ENCODE measurements around the gene WIF1. TPM values are rescaled to one million over a fixed set of nuclear protein-coding genes. Genes with fewer than 3 reads are reported as not detected.
A peak's percentile ranks its signal among the peaks of the same experiment; 100 is the strongest.

Gene WIF1
- polyA plus RNA-seq, 1 donor (not counting 4 experiments of a cell fraction or from before 2014, with no cell fraction given) = not detected

DNA sequence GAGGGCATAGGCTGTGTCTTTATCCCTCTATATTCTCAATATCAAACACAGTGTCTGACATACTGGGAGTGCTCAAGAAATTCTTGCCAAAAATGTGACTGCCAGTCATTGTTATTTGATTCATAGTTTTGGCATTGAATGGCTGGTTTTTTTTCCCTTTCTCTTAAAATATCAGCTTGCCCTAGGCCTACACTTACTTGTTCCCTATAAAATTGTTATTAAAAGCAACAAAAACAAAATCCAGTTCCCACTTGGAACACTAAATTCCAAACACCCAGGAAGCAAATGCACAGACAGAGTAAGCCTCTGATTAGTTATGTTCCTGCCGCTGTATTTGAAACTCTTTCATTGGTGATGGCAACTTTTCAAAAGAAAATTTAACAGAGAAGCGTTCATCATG is 110.7 kb downstream of the WIF1 start:
- Histone ChIP-seq H3K79me2 (ENCODE audit: control insufficient read depth, insufficient read depth, low read length) (no peaks in the 10 kb centered on the region), H3K4me3 (ENCODE audit: control insufficient read depth in 2 of 3, extremely low read depth in 1 of 3, insufficient read depth in 2 of 3, low read depth in 1 of 3, low read length in 3 of 3) (no peak overlapping the region), H3K4me2 (ENCODE audit: control insufficient read depth, extremely low read depth, insufficient read depth, low read depth, low read length) (no peak overlapping the region), H3K9ac (ENCODE audit: control insufficient read depth, extremely low read depth, insufficient read depth, low read length) (no peak overlapping the region), H3K36me3 (ENCODE audit: control insufficient read depth in 2 of 2, extremely low read depth in 1 of 2, insufficient read depth in 2 of 2, low read length in 2 of 2) (no peaks in the 10 kb centered on the region), H3K4me1 (ENCODE audit: control insufficient read depth, extremely low read depth, insufficient read depth, low read length) (peaks cover 11% of the 10 kb centered on the region), H3K9me3 (ENCODE audit: control insufficient read depth, low read depth, low read length) (no peaks in the 10 kb centered on the region), H3K27me3 (ENCODE audit: control insufficient read depth, extremely low read depth, insufficient read depth, low read length) (no peaks in the 10 kb centered on the region), H3K9me1 (ENCODE audit: control insufficient read depth, extremely low read depth, insufficient read depth, low read length) (no peaks in the 10 kb centered on the region), H4K20me1 (ENCODE audit: control insufficient read depth, extremely low read depth, insufficient read depth, low read length) (no peaks in the 10 kb centered on the region), H2AFZ (ENCODE audit: control insufficient read depth, low read length) (no peak overlapping the region), H3K27ac (ENCODE audit: control insufficient read depth, insufficient read depth, low read length) (no peak overlapping the region)
- FAIRE-seq (no peak), DNase-seq (ENCODE audit: low read depth, low spot score) (no peak)
- dilution Hi-C loops (cut with MboI; ENCODE audit: extremely low pct_ligation_motif_present, low sequenced_read_pairs) = no loop called here
- TF ChIP-seq, protein P1, sequence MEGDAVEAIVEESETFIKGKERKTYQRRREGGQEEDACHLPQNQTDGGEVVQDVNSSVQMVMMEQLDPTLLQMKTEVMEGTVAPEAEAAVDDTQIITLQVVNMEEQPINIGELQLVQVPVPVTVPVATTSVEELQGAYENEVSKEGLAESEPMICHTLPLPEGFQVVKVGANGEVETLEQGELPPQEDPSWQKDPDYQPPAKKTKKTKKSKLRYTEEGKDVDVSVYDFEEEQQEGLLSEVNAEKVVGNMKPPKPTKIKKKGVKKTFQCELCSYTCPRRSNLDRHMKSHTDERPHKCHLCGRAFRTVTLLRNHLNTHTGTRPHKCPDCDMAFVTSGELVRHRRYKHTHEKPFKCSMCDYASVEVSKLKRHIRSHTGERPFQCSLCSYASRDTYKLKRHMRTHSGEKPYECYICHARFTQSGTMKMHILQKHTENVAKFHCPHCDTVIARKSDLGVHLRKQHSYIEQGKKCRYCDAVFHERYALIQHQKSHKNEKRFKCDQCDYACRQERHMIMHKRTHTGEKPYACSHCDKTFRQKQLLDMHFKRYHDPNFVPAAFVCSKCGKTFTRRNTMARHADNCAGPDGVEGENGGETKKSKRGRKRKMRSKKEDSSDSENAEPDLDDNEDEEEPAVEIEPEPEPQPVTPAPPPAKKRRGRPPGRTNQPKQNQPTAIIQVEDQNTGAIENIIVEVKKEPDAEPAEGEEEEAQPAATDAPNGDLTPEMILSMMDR (optimal IDR thresholded peaks at IDR 0.05 in 1 of 3, IDR thresholded peaks at IDR 0.05 in 1 of 3, conservative IDR thresholded peaks at IDR 0.05 in 1 of 3; ENCODE audit: extremely low read depth in 1 of 3, insufficient read depth in 2 of 3, low read length in 3 of 3) = no peak
- TF ChIP-seq EZH2 (IDR thresholded peaks at IDR 0.05; ENCODE audit: low read length) = no peak

DNA sequence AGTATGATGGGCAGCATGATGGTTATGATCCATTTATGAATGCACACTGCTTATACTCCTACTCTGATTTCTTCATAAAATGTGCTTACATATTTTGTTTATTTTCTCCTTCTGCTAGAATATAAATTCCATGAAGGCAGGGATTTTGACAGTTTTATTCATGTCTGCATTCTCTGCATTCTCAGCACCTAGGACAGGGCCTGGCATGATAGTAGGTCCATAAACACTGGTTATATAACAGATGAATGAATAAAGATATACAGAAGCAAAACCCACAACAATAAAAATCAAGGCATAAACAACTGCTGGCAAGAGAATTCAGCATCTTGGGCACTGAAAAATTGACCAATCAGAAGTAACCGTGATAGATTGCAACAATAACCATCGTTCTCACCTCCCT is 115.4 kb downstream of the WIF1 start:
- FAIRE-seq = peak; percentile 20
- H3K4me1 ChIP-seq (ENCODE audit: control insufficient read depth, extremely low read depth, insufficient read depth, low read length) = peaks cover 17% of the 10 kb centered on the region
- H3K27ac ChIP-seq (ENCODE audit: control insufficient read depth, insufficient read depth, low read length) = no peak overlapping the region
- H2AFZ ChIP-seq (ENCODE audit: control insufficient read depth, low read length) = no peak overlapping the region
- no peaks in the 10 kb centered on the region for H3K79me2 ChIP-seq (ENCODE audit: control insufficient read depth, insufficient read depth, low read length)
- no peak for TF ChIP-seq EZH2 (IDR thresholded peaks at IDR 0.05; ENCODE audit: low read length)
- TF ChIP-seq, protein P1 (optimal IDR thresholded peaks at IDR 0.05 in 1 of 3, IDR thresholded peaks at IDR 0.05 in 1 of 3, conservative IDR thresholded peaks at IDR 0.05 in 1 of 3; ENCODE audit: extremely low read depth in 1 of 3, insufficient read depth in 2 of 3, low read length in 3 of 3) = no peak
- H3K4me3 ChIP-seq (ENCODE audit: control insufficient read depth in 2 of 3, extremely low read depth in 1 of 3, insufficient read depth in 2 of 3, low read depth in 1 of 3, low read length in 3 of 3) = no peak overlapping the region
- no peaks in the 10 kb centered on the region for H4K20me1 ChIP-seq (ENCODE audit: control insufficient read depth, extremely low read depth, insufficient read depth, low read length)
- no peak overlapping the region for H3K4me2 ChIP-seq (ENCODE audit: control insufficient read depth, extremely low read depth, insufficient read depth, low read depth, low read length)
- H3K9ac ChIP-seq (ENCODE audit: control insufficient read depth, extremely low read depth, insufficient read depth, low read length) = no peak overlapping the region
- H3K36me3 ChIP-seq (ENCODE audit: control insufficient read depth in 2 of 2, extremely low read depth in 1 of 2, insufficient read depth in 2 of 2, low read length in 2 of 2) = no peaks in the 10 kb centered on the region
- dilution Hi-C loops (cut with MboI; ENCODE audit: extremely low pct_ligation_motif_present, low sequenced_read_pairs) = no loop called here
- no peaks in the 10 kb centered on the region for H3K27me3 ChIP-seq (ENCODE audit: control insufficient read depth, extremely low read depth, insufficient read depth, low read length)
- no peaks in the 10 kb centered on the region for H3K9me3 ChIP-seq (ENCODE audit: control insufficient read depth, low read depth, low read length)
- no peaks in the 10 kb centered on the region for H3K9me1 ChIP-seq (ENCODE audit: control insufficient read depth, extremely low read depth, insufficient read depth, low read length)
- DNase-seq (ENCODE audit: low read depth, low spot score) = no peak

All from keratinocyte (primary cell).